HepG2 (cell line): ENCODE data around the gene TNFSF13.
A peak's percentile ranks its signal among the peaks of the same experiment; 100 is the strongest.

ENCODE experiments used
- CTCF ChIP-seq: sonication (generic); formaldehyde crosslinking; IDR thresholded peaks from 2 replicates; pipeline ENCODE4 v1.5.0; 2020; ENCODE audit warnings: mild to moderate bottlenecking, missing genetic modification reagents, moderate library complexity
- HNF1B ChIP-seq: sonication (generic); formaldehyde crosslinking; IDR thresholded peaks from 2 replicates; pipeline ENCODE4 v1.5.1; 2020; ENCODE audit warnings: mild to moderate bottlenecking, moderate library complexity, missing genetic modification reagents
- PBX3 ChIP-seq: sonication (generic); formaldehyde crosslinking; IDR thresholded peaks from 2 replicates; pipeline ENCODE4 v1.8.1; 2023; ENCODE audit warnings: missing genetic modification reagents, inconsistent platforms, borderline replicate concordance
- ZNF784 ChIP-seq: sonication (generic); formaldehyde crosslinking; IDR thresholded peaks from 2 replicates; pipeline ENCODE4 v1.5.1; 2020; ENCODE audit warnings: missing genetic modification reagents, mild to moderate bottlenecking, borderline replicate concordance

GRCh38 chr17:7572588-7573323, 14.2 kb downstream of the TNFSF13 start:
- TF ChIP-seq ZNF784 (CRISPR knock-in tag): no peak
- TF ChIP-seq PBX3 (CRISPR knock-in tag): peak; percentile 98
- TF ChIP-seq CTCF (CRISPR knock-in tag): 0 out of 2 replicates have a peak, but pooled peaks have one; percentile 2
- peak; percentile 88 for TF ChIP-seq HNF1B
